ENCODE results near the gene GRAP2. TPM values are rescaled to one million over a fixed set of nuclear protein-coding genes. Genes with fewer than 3 reads are reported as not detected.

GRAP2 gene
- total and polyA plus RNA-seq, 2 donors (not counting 1 experiment from before 2014, with no cell fraction given) = 13.5 to 26.4 TPM

- intact Hi-C loops (cut with micrococcal nuclease) = no loop called here
- Histone ChIP-seq H3K27ac (ENCODE audit: low read length in 2 of 2) (no peak overlapping the region), H3K4me3 (ENCODE audit: control extremely low read depth in 1 of 5, extremely low read depth in 1 of 5, insufficient read depth in 1 of 5, low read depth in 2 of 5, low read length in 4 of 5) (no peak overlapping the region), H3K9ac (ENCODE audit: low read length) (no peak overlapping the region), H3K4me1 (ENCODE audit: control insufficient read depth in 2 of 2, insufficient read depth in 2 of 2, low read length in 2 of 2) (no peaks in the 10 kb centered on the region), H3K36me3 (replicated peaks in 1 of 2; ENCODE audit: control extremely low read depth in 1 of 2, control insufficient read depth in 1 of 2, extremely low read depth in 1 of 2, insufficient read depth in 2 of 2, low read length in 1 of 2) (no peaks in the 10 kb centered on the region), H3K27me3 (replicated peaks in 1 of 4; ENCODE audit: control extremely low read depth in 1 of 4, control insufficient read depth in 3 of 4, insufficient read depth in 4 of 4, low read length in 3 of 4) (peaks cover 0 to 8% (median 0%) of the 10 kb centered on the region in 4 experiments), H2AFZ (ENCODE audit: insufficient read depth, low read depth, low read length, poor library complexity, severe bottlenecking) (no peak overlapping the region), H3K79me2 (ENCODE audit: control insufficient read depth, insufficient read depth, low read length) (no peaks in the 10 kb centered on the region), H3K9me3 (ENCODE audit: control extremely low read depth in 1 of 3, control insufficient read depth in 2 of 3, insufficient read depth in 1 of 3, low read length in 2 of 3) (no peaks in the 10 kb centered on the region), H3K4me2 (replicated peaks; ENCODE audit: low read depth, low read length, poor library complexity, severe bottlenecking) (no peak overlapping the region), H4K20me1 (ENCODE audit: control insufficient read depth, insufficient read depth, low read length, poor library complexity, severe bottlenecking) (no peaks in the 10 kb centered on the region)
- H3K9me3 Mint-ChIP-seq (ENCODE audit: insufficient read depth) = no peaks in the 10 kb centered on the region
- TF ChIP-seq CTCF (IDR thresholded peaks at IDR 0.05) (no peak), EZH2 (IDR thresholded peaks at IDR 0.05; ENCODE audit: borderline replicate concordance, insufficient read depth, low read depth, low read length, poor library complexity, severe bottlenecking) (no peak)
- POLR2A ChIA-PET = no interaction called here
- H3K27me3 Mint-ChIP-seq = peaks cover 28% of the 10 kb centered on the region
- H3K4me1 Mint-ChIP-seq = no peaks in the 10 kb centered on the region
- no peak for DNase-seq
- H3K27ac Mint-ChIP-seq = no peak overlapping the region
- ATAC-seq (ENCODE audit: low read depth) = no peak
- CTCF ChIA-PET = no interaction called here
- 94% methylated on average over 4 of the region's 5 CpGs for WGBS (ENCODE audit: insufficient coverage)
- H3K4me3 Mint-ChIP-seq = no peak overlapping the region
Observed at GRCh38 chr22:39979458-39979857, 78.6 kb downstream of the GRAP2 start.

GRCh38 chr22:39980596-39980995, 79.7 kb downstream of the GRAP2 start:
- ChIA-PET POLR2A (no interaction called here), CTCF (no interaction called here)
- peaks cover 0 to 15% (median 0%) of the 10 kb centered on the region in 4 experiments for H3K27me3 ChIP-seq (replicated peaks in 1 of 4; ENCODE audit: control extremely low read depth in 1 of 4, control insufficient read depth in 3 of 4, insufficient read depth in 4 of 4, low read length in 3 of 4)
- H3K9ac ChIP-seq (ENCODE audit: low read length) = no peak overlapping the region
- H3K4me3 ChIP-seq (ENCODE audit: control extremely low read depth in 1 of 5, extremely low read depth in 1 of 5, insufficient read depth in 1 of 5, low read depth in 2 of 5, low read length in 4 of 5) = no peak overlapping the region
- no peaks in the 10 kb centered on the region for H4K20me1 ChIP-seq (ENCODE audit: control insufficient read depth, insufficient read depth, low read length, poor library complexity, severe bottlenecking)
- peaks cover 36% of the 10 kb centered on the region for H3K27me3 Mint-ChIP-seq
- TF ChIP-seq EZH2 (IDR thresholded peaks at IDR 0.05; ENCODE audit: borderline replicate concordance, insufficient read depth, low read depth, low read length, poor library complexity, severe bottlenecking) (no peak), CTCF (IDR thresholded peaks at IDR 0.05) (no peak)
- H3K9me3 ChIP-seq (ENCODE audit: control extremely low read depth in 1 of 3, control insufficient read depth in 2 of 3, insufficient read depth in 1 of 3, low read length in 2 of 3) = no peaks in the 10 kb centered on the region
- no peaks in the 10 kb centered on the region for H3K36me3 ChIP-seq (replicated peaks in 1 of 2; ENCODE audit: control extremely low read depth in 1 of 2, control insufficient read depth in 1 of 2, extremely low read depth in 1 of 2, insufficient read depth in 2 of 2, low read length in 1 of 2)
- H3K9me3 Mint-ChIP-seq (ENCODE audit: insufficient read depth) = no peaks in the 10 kb centered on the region
- H3K27ac Mint-ChIP-seq = no peak overlapping the region
- no peaks in the 10 kb centered on the region for H3K4me1 Mint-ChIP-seq
- no peaks in the 10 kb centered on the region for H3K4me1 ChIP-seq (ENCODE audit: control insufficient read depth in 2 of 2, insufficient read depth in 2 of 2, low read length in 2 of 2)
- intact Hi-C loops (cut with micrococcal nuclease) = no loop called here
- WGBS (ENCODE audit: insufficient coverage) = 97% methylated on average over 3 of the region's 6 CpGs
- H2AFZ ChIP-seq (ENCODE audit: insufficient read depth, low read depth, low read length, poor library complexity, severe bottlenecking) = no peak overlapping the region
- no peak overlapping the region for H3K4me3 Mint-ChIP-seq
- no peaks in the 10 kb centered on the region for H3K79me2 ChIP-seq (ENCODE audit: control insufficient read depth, insufficient read depth, low read length)
- H3K27ac ChIP-seq (ENCODE audit: low read length in 2 of 2) = no peak overlapping the region
- H3K4me2 ChIP-seq (replicated peaks; ENCODE audit: low read depth, low read length, poor library complexity, severe bottlenecking) = no peak overlapping the region
- DNase-seq (no peak), ATAC-seq (ENCODE audit: low read depth) (no peak)
